ENCODE results near the gene ABLIM2.

ABLIM2 gene

DNA sequence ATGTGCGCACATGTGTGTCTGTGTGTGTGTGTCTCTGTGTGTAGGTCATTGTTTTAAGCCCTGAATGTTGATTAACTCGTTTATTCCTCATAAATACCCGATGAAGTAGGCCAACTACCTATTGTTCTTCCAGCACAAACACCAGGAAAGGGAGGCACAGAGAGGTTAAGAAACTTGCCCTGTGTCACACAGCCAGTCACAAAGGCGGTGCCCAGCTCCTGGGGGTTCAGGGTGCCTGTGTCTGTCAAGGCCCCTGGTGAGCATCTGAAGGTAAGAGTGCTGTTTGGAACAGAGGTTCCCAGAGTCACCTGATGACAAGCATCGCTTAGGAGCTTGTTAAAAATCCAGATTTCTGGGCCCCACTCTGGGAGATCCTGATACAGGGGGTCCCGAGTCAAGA lies 22.5 kb upstream of the ABLIM2 start:
- no peak for ATAC-seq
- TF ChIP-seq CSDC2 (CRISPR knock-in tag; IDR thresholded peaks at IDR 0.05) (no peak), CREB5 (CRISPR knock-in tag; IDR thresholded peaks at IDR 0.05; ENCODE audit: low read depth) (no peak), ARNTL (CRISPR knock-in tag; IDR thresholded peaks at IDR 0.05; ENCODE audit: borderline replicate concordance, low read depth) (no peak), BACH2 (CRISPR knock-in tag; IDR thresholded peaks at IDR 0.05; ENCODE audit: borderline replicate concordance) (no peak), ZC3H10 (CRISPR knock-in tag; IDR thresholded peaks at IDR 0.05) (no peak), POU6F1 (CRISPR knock-in tag; IDR thresholded peaks at IDR 0.05; ENCODE audit: borderline replicate concordance, low read depth) (no peak), PPARA (CRISPR knock-in tag; IDR thresholded peaks at IDR 0.05; ENCODE audit: borderline replicate concordance) (no peak), TSHZ2 (CRISPR knock-in tag; IDR thresholded peaks at IDR 0.05) (no peak), ZNF565 (CRISPR knock-in tag; conservative IDR thresholded peaks at IDR 0.05; ENCODE audit: low read depth) (no peak), PATZ1 (CRISPR knock-in tag; IDR thresholded peaks at IDR 0.05; ENCODE audit: borderline replicate concordance) (no peak), TCF4 (CRISPR knock-in tag; IDR thresholded peaks at IDR 0.05; ENCODE audit: borderline replicate concordance) (no peak), GLIS3 (CRISPR knock-in tag; IDR thresholded peaks at IDR 0.05) (no peak), ZNF70 (CRISPR knock-in tag; IDR thresholded peaks at IDR 0.05) (no peak), ZNF8 (CRISPR knock-in tag; IDR thresholded peaks at IDR 0.05) (no peak)
- TF ChIP-seq, protein P1, sequence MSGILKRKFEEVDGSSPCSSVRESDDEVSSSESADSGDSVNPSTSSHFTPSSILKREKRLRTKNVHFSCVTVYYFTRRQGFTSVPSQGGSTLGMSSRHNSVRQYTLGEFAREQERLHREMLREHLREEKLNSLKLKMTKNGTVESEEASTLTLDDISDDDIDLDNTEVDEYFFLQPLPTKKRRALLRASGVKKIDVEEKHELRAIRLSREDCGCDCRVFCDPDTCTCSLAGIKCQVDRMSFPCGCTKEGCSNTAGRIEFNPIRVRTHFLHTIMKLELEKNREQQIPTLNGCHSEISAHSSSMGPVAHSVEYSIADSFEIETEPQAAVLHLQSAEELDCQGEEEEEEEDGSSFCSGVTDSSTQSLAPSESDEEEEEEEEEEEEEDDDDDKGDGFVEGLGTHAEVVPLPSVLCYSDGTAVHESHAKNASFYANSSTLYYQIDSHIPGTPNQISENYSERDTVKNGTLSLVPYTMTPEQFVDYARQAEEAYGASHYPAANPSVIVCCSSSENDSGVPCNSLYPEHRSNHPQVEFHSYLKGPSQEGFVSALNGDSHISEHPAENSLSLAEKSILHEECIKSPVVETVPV (CRISPR knock-in tag; IDR thresholded peaks at IDR 0.05) = no peak

DNA sequence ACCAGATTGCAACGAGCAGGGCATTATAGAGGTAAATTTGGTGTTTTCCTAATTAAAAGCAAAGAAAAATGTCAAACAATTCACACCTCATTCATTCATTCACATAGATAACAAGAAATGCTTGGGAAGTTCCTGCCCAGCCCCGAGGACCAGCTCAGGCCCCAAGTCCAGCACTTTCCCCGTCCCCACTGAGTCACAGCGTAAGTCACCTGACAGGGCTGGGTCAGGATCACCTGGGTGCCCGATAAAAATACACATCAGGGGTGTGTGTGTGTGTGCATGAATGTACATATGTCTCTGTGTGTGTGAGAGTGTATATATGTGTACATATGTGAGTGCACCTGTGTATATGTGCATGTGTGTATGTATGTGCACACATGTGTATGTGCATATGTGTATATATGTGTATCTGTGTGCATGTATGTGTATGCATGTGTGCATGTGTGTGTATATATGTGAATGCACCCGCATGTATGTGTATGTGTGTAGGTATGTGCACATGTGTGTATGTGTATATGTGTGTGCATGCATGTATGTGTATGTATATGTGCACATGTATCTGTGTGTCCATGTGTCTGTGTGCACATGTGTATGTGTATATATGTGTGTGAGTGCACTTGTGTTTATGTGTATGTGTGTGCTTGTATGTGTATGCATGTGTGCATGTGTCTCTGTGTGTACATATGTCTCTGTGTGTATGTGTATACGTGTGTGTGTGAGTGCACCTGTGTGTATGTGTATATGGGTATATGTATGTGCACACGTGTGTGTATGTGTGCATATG lies 21.9 kb upstream of the ABLIM2 start:
- no peak for ATAC-seq
- TF ChIP-seq, protein P1 (CRISPR knock-in tag; IDR thresholded peaks at IDR 0.05) = no peak
- TF ChIP-seq ZNF70 (CRISPR knock-in tag; IDR thresholded peaks at IDR 0.05) (no peak), OSR1 (CRISPR knock-in tag; IDR thresholded peaks at IDR 0.05) (no peak), ZNF565 (CRISPR knock-in tag; conservative IDR thresholded peaks at IDR 0.05; ENCODE audit: low read depth) (no peak)

GRCh38 chr4:8179771-8180170 lies 21.2 kb upstream of the ABLIM2 start:
- ATAC-seq = no peak
- TF ChIP-seq ZNF70 (CRISPR knock-in tag; IDR thresholded peaks at IDR 0.05) = no peak
- no peak for TF ChIP-seq BACH2 (CRISPR knock-in tag; IDR thresholded peaks at IDR 0.05; ENCODE audit: borderline replicate concordance)
- TF ChIP-seq TOX (CRISPR knock-in tag; IDR thresholded peaks at IDR 0.05; ENCODE audit: borderline replicate concordance) = no peak
- no peak for TF ChIP-seq ZC3H10 (CRISPR knock-in tag; IDR thresholded peaks at IDR 0.05)
- no peak for TF ChIP-seq PATZ1 (CRISPR knock-in tag; IDR thresholded peaks at IDR 0.05; ENCODE audit: borderline replicate concordance)
- no peak for TF ChIP-seq SNAI2 (CRISPR knock-in tag; IDR thresholded peaks at IDR 0.05)
- no peak for TF ChIP-seq ZFP30 (CRISPR knock-in tag; IDR thresholded peaks at IDR 0.05)
- no peak for TF ChIP-seq RARB (CRISPR knock-in tag; IDR thresholded peaks at IDR 0.05)
- TF ChIP-seq ISL1 (CRISPR knock-in tag; IDR thresholded peaks at IDR 0.05) = no peak
- no peak for TF ChIP-seq ZFP3 (CRISPR knock-in tag; IDR thresholded peaks at IDR 0.05)
- TF ChIP-seq GLIS3 (CRISPR knock-in tag; IDR thresholded peaks at IDR 0.05) = no peak

Data from SK-N-SH treated with all-trans-retinoic acid at 6 μM for 48 hours (cell line).